Measurements from ENCODE around the gene EVX1.

Gene EVX1

DNA sequence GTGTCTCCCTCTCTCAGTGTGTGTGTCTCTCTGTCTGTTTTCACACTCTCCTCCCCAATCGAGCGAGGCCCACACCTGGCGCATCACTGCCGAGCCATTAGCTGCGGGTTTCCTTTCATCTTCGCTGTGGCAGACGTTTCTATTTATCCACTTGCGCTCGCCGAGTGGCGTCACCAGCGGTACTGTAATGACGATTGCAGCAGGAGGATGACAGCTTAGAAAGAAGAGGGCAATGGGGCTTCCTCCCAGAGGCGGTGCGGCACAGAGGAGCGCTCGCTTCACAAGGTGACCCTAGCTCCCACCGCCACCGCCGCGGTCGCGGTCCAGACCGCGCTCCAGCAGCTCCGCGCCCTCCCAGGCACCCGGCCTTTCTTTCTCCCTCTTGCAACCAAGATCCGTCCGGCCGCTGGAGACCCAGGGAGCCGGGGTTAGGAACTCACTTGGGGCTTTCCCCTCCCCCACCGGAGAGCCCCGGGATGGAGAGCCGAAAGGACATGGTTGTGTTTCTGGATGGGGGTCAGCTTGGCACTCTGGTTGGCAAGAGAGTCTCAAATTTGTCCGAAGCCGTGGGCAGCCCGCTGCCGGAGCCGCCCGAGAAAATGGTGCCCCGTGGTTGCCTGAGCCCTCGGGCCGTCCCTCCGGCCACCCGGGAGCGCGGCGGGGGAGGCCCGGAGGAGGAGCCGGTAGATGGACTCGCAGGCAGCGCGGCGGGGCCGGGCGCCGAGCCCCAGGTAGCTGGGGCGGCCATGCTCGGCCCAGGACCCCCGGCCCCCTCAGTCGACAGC is at the start of gene EVX1:
Gene EVX1, plus strand, starts transcription at position 248 of the 785 bp plus-strand sequence. Its CDS starts 229 bp downstream, at position 477.
- DNase-seq: no peak

DNA sequence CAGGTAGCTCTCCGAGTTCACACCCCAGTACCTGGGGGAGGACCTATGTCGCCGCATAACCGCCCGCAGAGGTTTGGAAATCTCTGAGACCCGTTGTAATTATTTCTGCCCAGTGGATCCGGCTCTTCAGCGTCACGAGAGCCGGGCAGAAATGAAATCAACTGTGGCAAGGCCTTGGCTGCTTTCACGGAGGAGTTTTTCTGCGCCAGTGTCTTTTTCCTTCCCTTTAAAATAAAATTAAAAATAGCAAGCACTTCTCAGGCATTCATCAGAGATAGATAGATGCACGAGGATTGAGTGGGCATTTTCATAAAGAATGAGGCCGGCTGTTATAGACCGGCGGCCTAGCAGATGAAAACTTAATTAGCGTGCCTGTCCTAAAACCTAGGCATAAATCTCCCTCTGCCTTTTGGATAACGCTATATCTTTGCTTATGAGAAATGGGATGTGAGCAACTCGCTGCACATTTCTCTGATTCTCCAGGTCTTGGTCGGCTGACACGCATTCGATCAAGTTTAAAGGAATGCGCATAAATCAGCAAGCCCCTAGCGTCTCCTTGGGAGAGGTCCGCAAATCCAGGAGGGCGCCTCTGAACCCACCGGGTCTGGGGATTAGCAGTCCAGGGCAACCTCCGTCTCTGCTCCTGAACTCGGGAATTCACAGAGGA is 49.1 kb upstream of the EVX1 start:
- no peak for DNase-seq

DNA sequence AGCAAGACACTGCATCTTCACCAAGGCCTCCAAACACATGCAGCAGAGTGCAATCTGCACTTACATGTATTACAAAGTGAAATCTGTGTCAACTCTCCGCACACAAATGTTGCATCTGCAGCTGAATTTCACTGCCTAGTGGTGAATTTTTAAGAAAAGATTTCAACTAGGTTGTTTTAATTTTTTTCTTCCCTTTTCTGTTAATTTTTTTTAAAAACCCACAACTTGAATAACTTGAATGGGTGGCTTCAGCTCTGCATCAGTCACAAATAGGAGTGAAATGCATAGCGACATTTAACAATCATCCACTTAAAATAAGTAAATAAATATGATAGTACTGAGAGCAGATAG is 48.6 kb upstream of the EVX1 start:
- DNase-seq: no peak

- DNase-seq: no peak
These were observed 47.8 kb upstream of the EVX1 start for GRCh38 chr7:27194686-27195379.

GRCh38 chr7:27196287-27196767 is 46.3 kb upstream of the EVX1 start:
- DNase-seq: peak; percentile 34

DNA sequence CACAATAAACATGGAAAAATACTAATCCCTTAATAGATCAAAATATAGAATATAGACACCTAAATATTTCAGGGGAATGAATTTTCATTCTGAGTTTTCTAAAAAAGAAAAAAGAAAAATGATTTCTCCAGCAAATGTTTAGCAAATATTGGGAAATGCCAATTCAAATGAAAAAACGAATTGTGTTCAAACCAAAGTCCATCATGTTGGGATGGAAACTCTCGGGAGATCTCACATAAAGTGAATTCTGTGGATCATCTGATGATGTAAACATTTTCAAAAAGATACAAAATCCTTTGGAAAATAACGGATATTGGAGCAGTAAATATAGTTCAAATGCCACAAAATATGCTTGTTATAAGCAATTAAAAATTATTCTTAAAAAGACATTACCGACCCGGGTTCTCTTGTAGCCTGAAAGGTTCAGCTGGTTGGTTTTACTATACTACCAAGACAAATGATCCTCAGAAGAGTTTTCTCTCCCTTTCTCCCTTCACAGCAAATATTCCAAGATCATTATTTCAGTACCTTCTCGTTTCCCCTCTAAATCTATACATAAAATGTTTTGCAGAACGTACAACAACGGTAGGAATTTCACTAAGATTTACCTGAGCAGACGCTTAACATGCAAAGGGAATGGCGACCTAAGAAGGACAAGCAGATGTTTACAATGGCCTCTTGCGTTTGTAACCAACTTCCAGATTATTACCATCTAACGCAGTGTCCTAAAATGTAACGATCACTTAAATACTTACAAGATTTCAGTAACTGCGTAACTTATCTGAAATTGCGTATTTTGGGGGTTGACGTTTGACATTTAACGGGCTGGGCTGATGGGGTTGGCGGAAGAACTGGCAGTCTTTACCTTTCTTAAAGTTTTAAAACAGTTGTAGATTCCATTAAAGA is 45.2 kb upstream of the EVX1 start:
- DNase-seq: no peak

GRCh38 chr7:27198138-27198841 is 44.3 kb upstream of the EVX1 start:
- no peak for DNase-seq

DNA sequence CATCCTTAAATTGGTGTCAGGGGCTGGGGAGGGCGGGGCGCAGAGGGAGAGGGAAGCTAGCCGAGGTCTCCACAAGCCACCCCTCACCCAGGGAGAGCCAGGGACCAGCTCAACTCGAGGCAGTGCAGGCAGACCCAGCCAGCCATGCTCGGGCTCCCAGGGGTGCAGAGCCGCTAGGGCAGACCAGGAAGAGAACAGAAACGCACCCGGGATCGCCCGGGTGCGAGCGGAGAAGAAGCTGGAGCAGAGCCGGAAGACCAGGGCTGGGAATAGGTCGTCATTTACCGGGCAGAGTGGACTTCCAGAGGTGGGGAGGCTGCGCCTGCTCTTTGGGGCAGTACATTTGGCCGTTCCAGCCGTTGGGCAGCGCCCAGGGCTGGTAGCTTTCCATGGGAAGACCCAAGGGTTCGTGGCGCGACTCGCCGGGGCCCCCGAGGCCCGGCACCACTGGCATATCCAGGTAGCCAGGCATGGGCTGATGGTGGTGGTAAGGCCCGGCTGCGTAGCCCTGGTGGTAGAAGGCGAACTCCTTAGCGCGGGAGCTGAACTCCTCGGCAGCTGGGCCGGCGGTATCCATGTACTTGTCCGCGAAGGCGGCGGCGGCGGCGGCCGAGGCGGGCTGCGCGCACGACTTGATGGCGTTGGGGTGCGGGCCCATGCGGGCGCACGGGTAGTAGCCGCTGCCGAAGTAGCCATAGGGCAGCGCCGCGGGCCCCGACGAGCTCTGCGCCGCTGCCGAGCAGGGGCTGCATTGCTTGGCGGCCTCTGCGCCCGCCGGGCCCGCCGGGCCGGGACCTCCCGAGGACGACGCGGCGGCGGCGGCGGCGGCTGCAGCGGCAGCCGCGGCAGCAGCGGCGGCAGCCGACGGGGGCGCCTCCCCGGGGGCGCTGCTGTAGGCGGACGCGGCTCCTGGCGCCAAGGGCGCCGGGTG is 43.5 kb upstream of the EVX1 start:
- no peak for DNase-seq

DNA sequence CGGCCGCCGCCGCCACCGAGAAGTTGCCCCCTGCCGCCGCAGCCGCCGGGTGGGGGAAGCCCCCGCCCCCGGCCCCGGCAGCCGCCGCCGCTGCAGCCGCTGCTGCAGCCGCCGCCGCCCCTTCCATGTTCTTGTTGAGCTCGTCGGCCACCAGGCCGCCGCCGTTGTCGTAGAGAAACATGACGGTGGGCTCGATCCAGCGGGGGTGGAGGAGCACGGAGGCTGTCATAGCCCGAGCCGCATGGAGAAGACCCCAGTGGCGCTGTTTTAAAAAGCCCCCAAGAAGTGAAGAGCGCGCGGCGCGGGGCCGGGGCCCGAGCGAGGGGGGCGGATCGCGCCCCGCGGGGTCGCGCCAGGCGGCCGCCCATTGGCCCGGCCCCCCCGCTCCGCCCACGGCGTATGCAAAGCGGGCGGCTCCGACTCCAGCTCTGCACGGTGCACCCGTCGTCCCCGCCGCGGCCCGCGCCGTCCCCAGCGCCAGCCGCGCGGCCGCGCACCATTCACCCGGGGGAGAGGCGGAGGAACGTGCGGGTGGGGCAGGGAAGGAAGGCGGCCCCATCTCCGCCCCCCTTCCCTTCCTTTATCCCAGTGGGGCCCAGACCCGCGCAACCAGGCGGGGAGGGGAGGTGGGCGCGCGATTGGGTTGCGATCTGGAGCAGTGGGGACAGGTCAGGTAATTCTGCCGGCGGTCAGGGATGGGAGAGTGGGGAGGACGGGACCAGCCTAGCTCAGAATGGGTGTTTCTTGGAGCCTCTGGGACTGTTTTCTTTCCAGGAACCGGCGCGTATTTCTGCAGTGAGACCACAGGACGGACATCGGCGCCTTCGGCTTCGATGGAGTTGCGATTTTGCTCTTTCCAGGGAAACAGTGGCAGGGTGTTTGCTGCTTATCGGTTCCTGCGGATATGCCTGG is 42.5 kb upstream of the EVX1 start, which contains the start of gene HOXA13:
Gene HOXA13, minus strand, starts transcription at position 243 of the 912 bp plus-strand sequence. Its CDS starts 14 bp downstream, at position 229.
- no peak for DNase-seq

GRCh38 chr7:27200761-27201579 is 41.6 kb upstream of the EVX1 start:
- no peak for DNase-seq

GRCh38 chr7:27201580-27202017 is 41.0 kb upstream of the EVX1 start:
- DNase-seq: no peak

GRCh38 chr7:27202018-27202861 is 40.4 kb upstream of the EVX1 start:
- DNase-seq: no peak

DNA sequence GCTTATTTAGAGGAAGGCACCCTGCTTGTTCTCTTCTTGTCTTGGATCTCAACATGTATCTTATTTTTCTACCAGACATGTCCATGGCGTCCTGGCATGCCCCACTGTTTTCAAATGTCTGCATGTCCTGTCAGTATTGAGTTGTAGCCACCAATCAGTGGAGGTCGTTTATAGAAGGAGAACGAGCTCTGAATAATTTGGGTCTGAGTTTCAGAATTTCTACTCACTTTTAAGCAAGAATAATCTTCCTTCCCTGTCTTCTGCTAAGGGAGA is 39.8 kb upstream of the EVX1 start:
- DNase-seq: no peak

GRCh38 chr7:27203365-27203953 is 39.1 kb upstream of the EVX1 start:
- DNase-seq: no peak

- no peak for DNase-seq
These were observed 38.5 kb upstream of the EVX1 start for GRCh38 chr7:27203964-27204594.

DNA sequence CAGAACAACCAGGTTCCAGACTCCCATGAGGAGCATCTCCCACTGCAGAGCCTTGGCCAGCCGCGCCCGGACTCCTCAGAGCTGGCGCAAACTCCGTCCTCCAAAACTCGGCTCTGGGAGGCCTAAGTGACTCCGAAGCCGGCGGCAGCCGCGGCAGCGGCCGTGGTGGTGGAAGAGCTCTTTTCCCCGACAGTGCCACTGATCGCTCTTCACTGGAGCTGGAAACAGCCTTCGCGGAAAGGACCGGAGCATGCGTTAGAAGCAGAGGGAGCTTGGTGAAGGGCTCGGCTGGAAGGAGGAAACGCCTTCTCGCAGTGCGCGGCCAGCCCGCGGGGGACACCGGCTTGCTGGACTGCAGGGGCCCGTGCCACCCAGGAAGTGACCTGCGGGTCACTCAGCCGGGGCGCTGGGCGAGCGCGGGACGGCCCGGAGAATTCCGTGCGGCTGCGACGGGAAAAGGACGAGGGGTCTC is 37.7 kb upstream of the EVX1 start:
- no peak for DNase-seq

Measured in NK-92 treated with Interleukin-12 subunit alpha and Interleukin-12 subunit beta, amount 100 ng/mL, for 24 hours (cell line).